Cardiac fibroblast (primary cell): ENCODE data around the gene CELF4.

ENCODE experiments used
- DNase-seq, 2 donors: peaks; one replicate each; pipeline versions ENCODE4 v3.0.0 to v3.0.0-alpha.2; 2010; ENCODE audit warnings: low read depth in 2 of 2
- H3K4me3 ChIP-seq, 2 donors: replicated peaks in 1 of 2; 1 replicate in 1 of 2; 2 replicates in 1 of 2; pipeline ENCODE4 v1.5.1; 2011; ENCODE audit warnings: low read depth in 2 of 2, low read length in 2 of 2, mild to moderate bottlenecking in 2 of 2, moderate library complexity in 1 of 2
- CTCF ChIP-seq: IDR thresholded peaks from one replicate; pipeline ENCODE4 v1.5.1; 2011; ENCODE audit warnings: low read depth, mild to moderate bottlenecking, low read length, inconsistent platforms

Gene CELF4

GRCh38 chr18:37260367-37261093 lies 305.1 kb downstream of the CELF4 start:
- TF ChIP-seq CTCF: no peak
- no peak overlapping the region for H3K4me3 ChIP-seq
- DNase-seq: no peak

GRCh38 chr18:37259711-37260110 lies 305.9 kb downstream of the CELF4 start:
- H3K4me3 ChIP-seq: no peak overlapping the region
- DNase-seq: no peak
- TF ChIP-seq CTCF: no peak

- no peak for DNase-seq
- no peak overlapping the region for H3K4me3 ChIP-seq
- TF ChIP-seq CTCF: no peak
Observed at GRCh38 chr18:37258819-37259218, 306.8 kb downstream of the CELF4 start.

GRCh38 chr18:37258131-37258530 lies 307.5 kb downstream of the CELF4 start:
- no peak overlapping the region for H3K4me3 ChIP-seq
- TF ChIP-seq CTCF: no peak
- DNase-seq: no peak

GRCh38 chr18:37254973-37255372 lies 310.6 kb downstream of the CELF4 start:
- no peak overlapping the region for H3K4me3 ChIP-seq
- no peak for TF ChIP-seq CTCF
- DNase-seq: no peak

GRCh38 chr18:37254236-37254754 lies 311.3 kb downstream of the CELF4 start:
- TF ChIP-seq CTCF: no peak
- H3K4me3 ChIP-seq: peak overlapping the region in 1 of 2 donors; percentile 17

More at GRCh38 chr18:37254236-37254754, 311.3 kb downstream of the CELF4 start:
- DNase-seq: no peak
